Smooth muscle cell (in vitro differentiated cells): ENCODE measurements around the gene KIAA0408. TPM values are rescaled to one million over a fixed set of nuclear protein-coding genes. Genes with fewer than 3 reads are reported as not detected.

Source experiments
- DNase-seq: peaks from one replicate; lab custom pipeline; 2025; ENCODE audit not compliant: unreplicated experiment; lab: John Stamatoyannopoulos, UW
- H2AFZ ChIP-seq: fragments of 200-600 bp; sonication (generic); 2 replicates; pipeline ENCODE4 v1.6.0; 2016; ENCODE audit warnings: antibody characterized with exemption, low read depth, mild to moderate bottlenecking
- H3F3A ChIP-seq: fragments of 200-600 bp; sonication (generic); 2 replicates; pipeline ENCODE4 v1.6.0; 2017; ENCODE audit warnings: antibody characterized with exemption, low read depth
- H3K27ac ChIP-seq: fragments of 200-600 bp; sonication (generic); 2 replicates; pipeline ENCODE4 v1.5.1; 2016; ENCODE audit warnings: low read depth, mild to moderate bottlenecking
- H3K27me3 ChIP-seq: fragments of 200-600 bp; sonication (generic); 2 replicates; pipeline ENCODE4 v1.6.1; 2016; ENCODE audit warnings: low read depth, mild to moderate bottlenecking
- H3K36me3 ChIP-seq: fragments of 200-600 bp; sonication (generic); 2 replicates; pipeline ENCODE4 v1.5.1; 2016; ENCODE audit warnings: low read depth
- H3K4me1 ChIP-seq: fragments of 200-600 bp; sonication (generic); 2 replicates; pipeline ENCODE4 v1.5.1; 2016; ENCODE audit warnings: low read depth
- H3K4me2 ChIP-seq: fragments of 200-600 bp; sonication (generic); 2 replicates; pipeline ENCODE4 v1.6.0; 2016; ENCODE audit warnings: mild to moderate bottlenecking
- H3K4me3 ChIP-seq: fragments of 200-600 bp; sonication (generic); 2 replicates; pipeline ENCODE4 v1.5.1; 2016; ENCODE audit warnings: mild to moderate bottlenecking
- H3K79me2 ChIP-seq: fragments of 200-600 bp; sonication (generic); 2 replicates; pipeline ENCODE4 v1.6.0; 2016; ENCODE audit warnings: low read depth, mild to moderate bottlenecking
- H3K9ac ChIP-seq: fragments of 200-600 bp; sonication (generic); 2 replicates; pipeline ENCODE4 v1.6.0; 2016; ENCODE audit warnings: low read depth
- H3K9me3 ChIP-seq: fragments of 200-600 bp; sonication (generic); replicated peaks from 2 replicates; pipeline ENCODE4 v1.5.1; 2016; ENCODE audit warnings: low read depth
- H4K20me1 ChIP-seq: fragments of 200-600 bp; sonication (generic); 2 replicates; pipeline ENCODE4 v1.6.0; 2016; ENCODE audit warnings: low read depth
- WGBS: methylation state at CpG from one replicate; pipeline ENCODE4 v1.1.7; 2016; ENCODE audit warnings: low lambda C conversion rate; 5-methylcytosine and 5-hydroxymethylcytosine counted together
- polyA plus RNA-seq: library from polyadenylated mRNA; unstranded; fragments of >200 nt; fragmentation: Nextera tagmentation; extraction: Ambion mirVana; gene quantifications from 2 replicates; pipeline ENCODE4 v1.2.1, GENCODE V29; 2016
- total RNA-seq: library from RNA; depleted of rRNA; stranded (reverse); fragments of >200 nt; gene quantifications from 2 replicates; pipeline ENCODE4 v1.2.3, GENCODE V29; 2014
- TF ChIP-seq, protein P1 (sequence below): fragments of 200-600 bp; sonication (generic); IDR thresholded peaks from 2 replicates; pipeline ENCODE4 v1.5.1; 2017; ENCODE audit warnings: borderline replicate concordance, mild to moderate bottlenecking, antibody characterized with exemption; ENCODE audit not compliant: insufficient read depth, poor library complexity, severe bottlenecking

KIAA0408 gene
- total and polyA plus RNA-seq, 2 experiments from 2014 or later, result 2.8 to 8.9 TPM

DNA sequence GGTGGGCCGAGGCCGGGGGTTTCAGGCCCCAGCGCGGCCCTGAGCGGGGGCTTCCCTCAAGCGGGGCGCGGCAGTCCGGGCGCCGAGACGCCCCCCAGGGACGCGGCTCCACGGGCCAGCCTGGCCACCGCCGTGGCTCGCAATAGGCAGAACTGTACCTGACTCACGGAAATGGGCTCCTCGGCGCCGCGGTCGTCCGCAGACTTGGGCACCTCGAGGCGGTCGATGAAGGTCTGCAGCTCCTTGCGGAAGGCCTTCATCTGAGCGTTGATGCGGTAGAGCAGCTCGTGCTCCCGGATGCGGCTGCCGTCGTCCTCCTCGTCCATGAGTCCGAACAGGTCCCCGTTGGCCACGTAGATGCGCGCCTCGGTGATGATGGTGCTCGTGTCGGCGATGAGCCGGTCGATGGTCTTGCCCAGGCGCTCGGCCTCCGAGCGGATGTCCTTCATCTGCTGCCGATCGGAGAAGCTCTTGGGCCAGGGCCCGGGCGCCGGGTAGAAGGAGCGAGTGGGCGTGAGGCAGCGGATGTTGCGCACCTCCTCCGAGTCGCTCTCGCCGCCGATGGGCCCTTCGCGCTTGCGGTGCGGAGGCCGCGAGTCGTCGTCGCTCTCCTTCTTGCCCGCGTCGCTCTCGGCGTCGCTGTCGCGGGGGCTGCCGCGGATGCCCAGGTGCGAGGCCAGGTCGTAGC lies 16.1 kb upstream of the KIAA0408 start:
- H3K36me3 ChIP-seq, result no peaks in the 10 kb centered on the region
- H3K4me1 ChIP-seq, result no peaks in the 10 kb centered on the region
- no peaks in the 10 kb centered on the region for H3K27me3 ChIP-seq
- TF ChIP-seq, protein P1, sequence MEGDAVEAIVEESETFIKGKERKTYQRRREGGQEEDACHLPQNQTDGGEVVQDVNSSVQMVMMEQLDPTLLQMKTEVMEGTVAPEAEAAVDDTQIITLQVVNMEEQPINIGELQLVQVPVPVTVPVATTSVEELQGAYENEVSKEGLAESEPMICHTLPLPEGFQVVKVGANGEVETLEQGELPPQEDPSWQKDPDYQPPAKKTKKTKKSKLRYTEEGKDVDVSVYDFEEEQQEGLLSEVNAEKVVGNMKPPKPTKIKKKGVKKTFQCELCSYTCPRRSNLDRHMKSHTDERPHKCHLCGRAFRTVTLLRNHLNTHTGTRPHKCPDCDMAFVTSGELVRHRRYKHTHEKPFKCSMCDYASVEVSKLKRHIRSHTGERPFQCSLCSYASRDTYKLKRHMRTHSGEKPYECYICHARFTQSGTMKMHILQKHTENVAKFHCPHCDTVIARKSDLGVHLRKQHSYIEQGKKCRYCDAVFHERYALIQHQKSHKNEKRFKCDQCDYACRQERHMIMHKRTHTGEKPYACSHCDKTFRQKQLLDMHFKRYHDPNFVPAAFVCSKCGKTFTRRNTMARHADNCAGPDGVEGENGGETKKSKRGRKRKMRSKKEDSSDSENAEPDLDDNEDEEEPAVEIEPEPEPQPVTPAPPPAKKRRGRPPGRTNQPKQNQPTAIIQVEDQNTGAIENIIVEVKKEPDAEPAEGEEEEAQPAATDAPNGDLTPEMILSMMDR, result no peak
- H3K9me3 ChIP-seq, result no peaks in the 10 kb centered on the region
- H3K4me3 ChIP-seq, result no peak overlapping the region
- no peak overlapping the region for H3K4me2 ChIP-seq
- DNase-seq, result no peak
- H2AFZ ChIP-seq, result no peak overlapping the region
- no peak overlapping the region for H3K9ac ChIP-seq
- no peaks in the 10 kb centered on the region for H4K20me1 ChIP-seq
- no peaks in the 10 kb centered on the region for H3F3A ChIP-seq
- WGBS, result 98% methylated on average over 86 of the region's 87 CpGs
- no peak overlapping the region for H3K27ac ChIP-seq
- no peaks in the 10 kb centered on the region for H3K79me2 ChIP-seq

DNA sequence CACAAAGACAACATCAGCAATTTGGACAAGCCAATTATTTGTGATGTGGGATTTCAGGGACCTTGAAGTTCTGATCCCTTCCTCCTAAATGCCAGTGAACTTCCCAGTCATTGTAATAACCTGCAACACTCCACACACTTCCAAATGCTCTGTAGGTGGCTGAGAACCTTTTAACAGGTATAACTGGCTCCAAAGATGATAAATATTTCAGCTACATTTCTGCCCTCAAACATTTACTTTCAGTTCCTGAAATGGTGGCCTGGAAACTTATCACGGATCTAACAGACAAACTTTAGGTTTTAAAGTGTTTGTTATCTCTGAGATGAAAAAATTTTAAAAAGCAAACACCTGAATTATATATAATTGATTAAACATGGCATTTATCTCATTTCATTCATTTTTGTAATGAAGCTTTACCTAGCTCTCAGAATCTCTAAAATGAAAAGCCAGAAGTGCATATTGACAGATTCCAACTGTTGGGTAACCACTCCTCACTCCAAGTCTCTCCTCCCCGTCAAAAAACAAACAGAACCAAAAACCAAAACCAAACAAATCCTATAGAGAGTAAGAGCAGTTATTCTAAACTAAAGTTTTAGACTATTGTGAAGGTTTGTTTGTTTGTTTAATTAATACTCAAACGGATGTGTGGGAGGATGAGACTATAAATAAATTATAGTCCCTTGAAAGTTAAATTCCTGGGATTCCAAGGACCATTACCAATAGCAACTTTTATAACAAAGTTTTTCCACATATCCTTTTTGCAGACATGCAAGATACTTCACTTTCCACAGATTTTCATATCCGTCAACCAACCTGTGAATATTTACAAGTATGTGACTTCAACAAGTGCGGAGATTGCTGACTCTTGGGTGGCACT lies 12.4 kb upstream of the KIAA0408 start:
- no peak overlapping the region for H3K9ac ChIP-seq
- H3K4me2 ChIP-seq, result no peak overlapping the region
- WGBS, result 76% methylated on average over 5 of the region's 5 CpGs

DNA sequence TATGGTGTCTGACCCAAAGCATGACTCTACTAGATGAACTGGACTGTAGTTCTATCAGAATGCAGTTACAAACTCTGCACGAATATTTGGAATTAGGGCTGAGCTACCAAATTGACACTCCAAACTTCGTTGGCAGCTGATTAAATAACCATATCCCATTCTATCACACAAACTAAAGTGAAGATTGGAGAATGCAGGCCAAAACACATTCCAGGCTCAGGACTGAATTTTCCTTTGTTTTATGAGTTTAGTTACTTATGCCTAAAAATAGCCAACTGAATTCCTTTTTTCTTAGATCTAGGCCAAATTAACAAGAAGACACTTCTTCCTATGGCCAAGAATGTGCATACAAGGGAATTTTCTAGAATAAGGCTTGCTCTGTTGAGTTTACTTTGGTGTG lies 9.7 kb upstream of the KIAA0408 start:
- TF ChIP-seq, protein P1, result no peak
- 98% methylated on average over 2 of the region's 2 CpGs for WGBS

More for the DNA sequence above, 12.4 kb upstream of the KIAA0408 start:
- no peak overlapping the region for H3K4me3 ChIP-seq
- no peaks in the 10 kb centered on the region for H4K20me1 ChIP-seq
- no peak for DNase-seq
- H3K79me2 ChIP-seq, result no peaks in the 10 kb centered on the region
- no peaks in the 10 kb centered on the region for H3K9me3 ChIP-seq
- no peaks in the 10 kb centered on the region for H3K27me3 ChIP-seq
- no peaks in the 10 kb centered on the region for H3K4me1 ChIP-seq
- H3K36me3 ChIP-seq, result no peaks in the 10 kb centered on the region
- TF ChIP-seq, protein P1, result no peak
- H3K27ac ChIP-seq, result no peak overlapping the region
- no peak overlapping the region for H2AFZ ChIP-seq
- no peaks in the 10 kb centered on the region for H3F3A ChIP-seq

More for the DNA sequence above, 9.7 kb upstream of the KIAA0408 start:
- Histone ChIP-seq H3K79me2 (no peaks in the 10 kb centered on the region), H3K4me1 (no peaks in the 10 kb centered on the region), H3K4me2 (no peak overlapping the region), H3K4me3 (no peak overlapping the region), H3K9me3 (no peaks in the 10 kb centered on the region), H3K27ac (no peak overlapping the region), H3K36me3 (no peaks in the 10 kb centered on the region), H3K27me3 (no peaks in the 10 kb centered on the region), H2AFZ (no peak overlapping the region), H3K9ac (no peak overlapping the region), H4K20me1 (no peaks in the 10 kb centered on the region), H3F3A (peaks cover 3% of the 10 kb centered on the region)
- no peak for DNase-seq
